Hindlimb muscle (tissue), 1 donor: Measurements from ENCODE around the gene MYMK. TPM values are rescaled to one million over a fixed set of nuclear protein-coding genes. Genes with fewer than 3 reads are reported as not detected.

Experiments used
- DNase-seq: peaks from one replicate; pipeline ENCODE4 v3.0.0-alpha.2; 2013
- polyA plus RNA-seq: library from polyadenylated mRNA; unstranded; fragments of 120-200 nt; gene quantifications from one replicate; pipeline ENCODE4 v1.2.1, GENCODE V29; 2013; ENCODE audit not compliant: insufficient read length

The MYMK gene
- polyA plus RNA-seq, 1 donor = 82.7 TPM

GRCh38 chr9:133499892-133500270 is 24.9 kb downstream of the MYMK start:
- DNase-seq = no peak

GRCh38 chr9:133499132-133499891 is 25.4 kb downstream of the MYMK start:
- no peak for DNase-seq

- no peak for DNase-seq
Observed at GRCh38 chr9:133496861-133497842, 27.6 kb downstream of the MYMK start.

- no peak for DNase-seq
Observed at GRCh38 chr9:133495327-133496293, 29.1 kb downstream of the MYMK start.

- DNase-seq = no peak
Observed at GRCh38 chr9:133494636-133495326, 30.0 kb downstream of the MYMK start.

- DNase-seq = no peak
Observed at GRCh38 chr9:133493845-133494540, 30.8 kb downstream of the MYMK start.

- no peak for DNase-seq
Observed at GRCh38 chr9:133493428-133493827, 31.3 kb downstream of the MYMK start.

- peak; percentile 47 for DNase-seq
Observed at GRCh38 chr9:133492061-133493021, 32.4 kb downstream of the MYMK start.

GRCh38 chr9:133491656-133491925 is 33.2 kb downstream of the MYMK start:
- DNase-seq = no peak

GRCh38 chr9:133490865-133491655 is 33.7 kb downstream of the MYMK start:
- DNase-seq = no peak

GRCh38 chr9:133490201-133490681 is 34.5 kb downstream of the MYMK start:
- DNase-seq = no peak

- DNase-seq = no peak
Observed at GRCh38 chr9:133489253-133490190, 35.2 kb downstream of the MYMK start.

GRCh38 chr9:133488686-133489252 is 36.0 kb downstream of the MYMK start:
- no peak for DNase-seq

- no peak for DNase-seq
Observed at GRCh38 chr9:133487331-133487725, 37.4 kb downstream of the MYMK start.

- DNase-seq = no peak
Observed at GRCh38 chr9:133485531-133486260, 39.1 kb downstream of the MYMK start.

- no peak for DNase-seq
Observed at GRCh38 chr9:133484671-133485437, 39.9 kb downstream of the MYMK start.
